Transverse colon (tissue), 4 donors: ENCODE measurements around the gene DYNC1H1. TPM values are rescaled to one million over a fixed set of nuclear protein-coding genes. Genes with fewer than 3 reads are reported as not detected.

Source experiments
- DNase-seq: peaks from one replicate; pipeline ENCODE4 v3.0.0-alpha.2; 2019
- H3K27ac ChIP-seq, 4 donors: fragments of 200-600 bp; sonication (generic); 2 replicates each; pipeline ENCODE4 v1.5.1; 2016 to 2018; ENCODE audit warnings: inconsistent platforms in 4 of 4
- H3K27me3 ChIP-seq: fragments of 200-600 bp; sonication (generic); 2 replicates; pipeline ENCODE4 v1.5.1; 2017; ENCODE audit warnings: inconsistent platforms
- H3K36me3 ChIP-seq, 4 donors: fragments of 200-600 bp; sonication (generic); 2 replicates each; pipeline ENCODE4 v1.5.1; 2017 to 2019; ENCODE audit warnings: inconsistent platforms in 4 of 4
- H3K4me1 ChIP-seq, 4 donors: fragments of 200-600 bp; sonication (generic); 2 replicates each; pipeline ENCODE4 v1.5.1; 2017 to 2020; ENCODE audit warnings: inconsistent platforms in 4 of 4
- H3K4me3 ChIP-seq, 4 donors: fragments of 200-600 bp; sonication (generic); 1 replicate in 1 of 4; 2 replicates in 3 of 4; pipeline versions ENCODE4 v1.5.1 to v1.6.1; 2017 to 2019; ENCODE audit warnings: inconsistent platforms in 4 of 4
- H3K9me3 ChIP-seq, 2 donors: fragments of 200-600 bp; sonication (generic); 2 replicates each; pipeline ENCODE4 v1.5.1; 2017 to 2019; ENCODE audit warnings: inconsistent platforms in 2 of 2
- CTCF ChIP-seq, 5 experiments: fragments of 200-600 bp in 3 of 5; fragments of 450-650 bp in 2 of 5; sonication (generic) in 3 of 5; IDR thresholded peaks; 1 replicate in 2 of 5; 2 replicates in 3 of 5; pipeline ENCODE4 v1.5.1; 2016 to 2017; ENCODE audit warnings: antibody characterized with exemption in 5 of 5, inconsistent platforms in 3 of 5, mild to moderate bottlenecking in 2 of 5, moderate library complexity in 1 of 5
- EP300 ChIP-seq: sonication (generic); formaldehyde crosslinking; IDR thresholded peaks from one replicate; pipeline ENCODE4 v1.6.1; 2017; ENCODE audit warnings: antibody characterized with exemption, low read depth
- POLR2A ChIP-seq: fragments of 450-650 bp; IDR thresholded peaks from one replicate; pipeline ENCODE4 v1.6.1; 2016; ENCODE audit warnings: antibody characterized with exemption, mild to moderate bottlenecking, moderate library complexity
- POLR2AphosphoS5 ChIP-seq, 3 donors: sonication (generic); formaldehyde crosslinking; IDR thresholded peaks; one replicate each; pipeline ENCODE4 v1.6.1; 2016; ENCODE audit warnings: antibody characterized with exemption in 3 of 3
- WGBS, 2 donors: methylation state at CpG; one replicate each; pipeline ENCODE4 v1.1.5; 2018; ENCODE audit warnings: low coverage in 1 of 2; 5-methylcytosine and 5-hydroxymethylcytosine counted together
- in situ Hi-C, 4 donors: fragments of 200-750 bp; cut with MboI; loops; one replicate each; pipeline versions ENCODE4 v1.15.0 to v1.15.1; 2017; ENCODE audit warnings: low sequenced_read_pairs in 3 of 4, low pct_ligation_motif_present in 1 of 4, low pct_unique_long_range_greater_than_20kb in 1 of 4
- intact Hi-C: fragments of 100-400 bp; cut with DNase I; formaldehyde crosslinking; loops from one replicate; pipeline ENCODE4 v1.15.1; 2023; ENCODE audit warnings: low total_unique reads
- total RNA-seq, 4 donors: library from RNA; depleted of rRNA; stranded (reverse); fragments of >200 nt; gene quantifications; one replicate each; pipeline ENCODE4 v1.1.0, GENCODE V29; 2016

Gene DYNC1H1
- total RNA-seq, 4 donors from 2014 or later, result 471 to 647 (median 482) TPM

GRCh38 chr14:102035914-102036313 lies 71.5 kb downstream of the DYNC1H1 start:
- in situ Hi-C loops, result no loop called here
- Histone ChIP-seq H3K4me1 (no peaks in the 10 kb centered on the region), H3K9me3 (no peaks in the 10 kb centered on the region), H3K27ac (no peak overlapping the region), H3K4me3 (no peak overlapping the region), H3K27me3 (no peaks in the 10 kb centered on the region), H3K36me3 (peaks cover 0 to 96% (median 55%) of the 10 kb centered on the region in 4 donors)
- no peak for DNase-seq
- intact Hi-C loops, result no loop called here
- TF ChIP-seq EP300, result no peak
- TF ChIP-seq POLR2AphosphoS5 (IDR thresholded peaks at IDR 0.05), result no peak
- no peak for TF ChIP-seq CTCF (IDR thresholded peaks at IDR 0.05)
- no peak for TF ChIP-seq POLR2A
- 92 to 97% methylated on average over 9 of the region's 9 CpGs for WGBS, 2 donors

- H3K27me3 ChIP-seq, result no peaks in the 10 kb centered on the region
- in situ Hi-C loops (no loop called here), intact Hi-C loops (no loop called here)
- peaks cover 0 to 99% (median 54%) of the 10 kb centered on the region in 4 donors for H3K36me3 ChIP-seq
- H3K4me1 ChIP-seq, result no peaks in the 10 kb centered on the region
- WGBS, 2 donors, result 50 to 73% methylated on average over 1 of the region's 1 CpG
- TF ChIP-seq EP300 (no peak), CTCF (IDR thresholded peaks at IDR 0.05) (no peak), POLR2A (no peak), POLR2AphosphoS5 (IDR thresholded peaks at IDR 0.05) (no peak)
- DNase-seq, result no peak
- no peak overlapping the region for H3K27ac ChIP-seq
- no peak overlapping the region for H3K4me3 ChIP-seq
- H3K9me3 ChIP-seq, result no peaks in the 10 kb centered on the region
These were observed 73.3 kb downstream of the DYNC1H1 start for GRCh38 chr14:102037686-102038085.

- Histone ChIP-seq H3K9me3 (no peaks in the 10 kb centered on the region), H3K4me1 (no peaks in the 10 kb centered on the region), H3K27ac (no peak overlapping the region), H3K4me3 (no peak overlapping the region), H3K27me3 (no peaks in the 10 kb centered on the region), H3K36me3 (peaks cover 0 to 98% (median 52%) of the 10 kb centered on the region in 4 donors)
- in situ Hi-C loops (no loop called here), intact Hi-C loops (no loop called here)
- no peak for DNase-seq
- WGBS, 2 donors, result 97% methylated on average over 15 of the region's 16 CpGs; no CpG with 5 or more reads in 1 of the 2 donors
- TF ChIP-seq EP300 (no peak), CTCF (IDR thresholded peaks at IDR 0.05) (no peak), POLR2AphosphoS5 (IDR thresholded peaks at IDR 0.05) (no peak), POLR2A (no peak)
These were observed 74.8 kb downstream of the DYNC1H1 start for GRCh38 chr14:102039157-102039556.

- 90% methylated on average over 13 of the region's 13 CpGs; no CpG with 5 or more reads in 1 of the 2 donors for WGBS, 2 donors
- Histone ChIP-seq H3K9me3 (no peaks in the 10 kb centered on the region), H3K27me3 (no peaks in the 10 kb centered on the region), H3K27ac (no peak overlapping the region), H3K36me3 (peaks cover 0 to 97% (median 52%) of the 10 kb centered on the region in 4 donors), H3K4me1 (no peaks in the 10 kb centered on the region), H3K4me3 (no peak overlapping the region)
- TF ChIP-seq CTCF (IDR thresholded peaks at IDR 0.05) (no peak), EP300 (no peak), POLR2AphosphoS5 (IDR thresholded peaks at IDR 0.05) (no peak), POLR2A (no peak)
- intact Hi-C loops (no loop called here), in situ Hi-C loops (no loop called here)
- no peak for DNase-seq
These were observed 75.8 kb downstream of the DYNC1H1 start for GRCh38 chr14:102040153-102040552.
